Activated CD4-positive, alpha-beta T cell treated with anti-CD3 and anti-CD28 coated beads, Interleukin-2, Interleukin-6, amounts not matched to agents 100 ng/mL and 50 ng/mL, durations not matched to agents 16 hours and 8 hours (primary cell): Measurements from ENCODE around the gene NTSR1.

Experiments
- DNase-seq: peaks from one replicate; pipeline ENCODE4 v3.0.0-alpha.2; 2020

The NTSR1 gene

GRCh38 chr20:62742550-62742949 lies 33.9 kb downstream of the NTSR1 start:
- DNase-seq = no peak

- DNase-seq = no peak
Measured at GRCh38 chr20:62742979-62743776, 34.5 kb downstream of the NTSR1 start.

GRCh38 chr20:62743777-62744317 lies 35.2 kb downstream of the NTSR1 start:
- no peak for DNase-seq

GRCh38 chr20:62744741-62745191 lies 36.1 kb downstream of the NTSR1 start:
- no peak for DNase-seq

- no peak for DNase-seq
Measured at GRCh38 chr20:62745279-62745951, 36.8 kb downstream of the NTSR1 start.

GRCh38 chr20:62745952-62746288 lies 37.3 kb downstream of the NTSR1 start:
- no peak for DNase-seq

- DNase-seq = no peak
Measured at GRCh38 chr20:62748311-62748710, 39.7 kb downstream of the NTSR1 start.

GRCh38 chr20:62749851-62750445 lies 41.3 kb downstream of the NTSR1 start:
- DNase-seq = no peak

- DNase-seq = no peak
Measured at GRCh38 chr20:62751551-62752150, 43.0 kb downstream of the NTSR1 start.

- no peak for DNase-seq
Measured at GRCh38 chr20:62752181-62752670, 43.6 kb downstream of the NTSR1 start.

- no peak for DNase-seq
Measured at GRCh38 chr20:62752671-62753501, 44.2 kb downstream of the NTSR1 start.

GRCh38 chr20:62753626-62754025 lies 45.0 kb downstream of the NTSR1 start:
- no peak for DNase-seq

- DNase-seq = no peak
Measured at GRCh38 chr20:62754122-62754990, 45.7 kb downstream of the NTSR1 start.

- no peak for DNase-seq
Measured at GRCh38 chr20:62754991-62755356, 46.3 kb downstream of the NTSR1 start.

GRCh38 chr20:62755817-62756724 lies 47.4 kb downstream of the NTSR1 start:
- DNase-seq = no peak

GRCh38 chr20:62758226-62758912 lies 49.7 kb downstream of the NTSR1 start:
- no peak for DNase-seq

GRCh38 chr20:62759981-62760431 lies 51.4 kb downstream of the NTSR1 start:
- DNase-seq = no peak

GRCh38 chr20:62760471-62760855 lies 51.8 kb downstream of the NTSR1 start:
- no peak for DNase-seq
